CD4-positive, alpha-beta memory T cell (primary cell): ENCODE results near the gene TCAP. TPM values are rescaled to one million over a fixed set of nuclear protein-coding genes. Genes with fewer than 3 reads are reported as not detected.
A peak's percentile ranks its signal among the peaks of the same experiment; 100 is the strongest.

Experiments used
- CTCF ChIA-PET: fragments of 350-600 bp; sonication (Branson Sonifier 250); formaldehyde crosslinking; loops from one replicate; lab custom pipeline; 2021; ENCODE audit warnings: inconsistent platforms; ENCODE audit not compliant: partially characterized antibody; lab: Charles Lee
- POLR2A ChIA-PET: fragments of 350-600 bp; sonication (Branson Sonifier 250); formaldehyde crosslinking; loops from one replicate; lab custom pipeline; 2021; ENCODE audit not compliant: partially characterized antibody; lab: Charles Lee
- DNase-seq, 5 donors: peaks; one replicate each; pipeline versions ENCODE4 v3.0.0 to v3.0.0-alpha.2; 2020 to 2022; ENCODE audit warnings: mixed read lengths in 1 of 5
- H3K27ac ChIP-seq: one replicate; pipeline ENCODE4 v1.7.0; 2013; ENCODE audit warnings: low read depth, low read length
- H3K27me3 ChIP-seq: 2 replicates; pipeline ENCODE4 v1.7.0; 2013; ENCODE audit warnings: mild to moderate bottlenecking, low read length, moderate library complexity; ENCODE audit not compliant: insufficient read depth
- H3K36me3 ChIP-seq: 2 replicates; pipeline ENCODE4 v1.7.0; 2013; ENCODE audit warnings: mild to moderate bottlenecking, low read length, moderate library complexity; ENCODE audit not compliant: insufficient read depth
- H3K4me1 ChIP-seq: 2 replicates; pipeline ENCODE4 v1.7.0; 2013; ENCODE audit warnings: mild to moderate bottlenecking, low read length, moderate library complexity; ENCODE audit not compliant: insufficient read depth
- H3K4me3 ChIP-seq, 2 donors: one replicate each; pipeline ENCODE4 v1.7.0; 2013; ENCODE audit warnings: low read length in 2 of 2, mild to moderate bottlenecking in 1 of 2
- H3K9me3 ChIP-seq, 2 donors: one replicate each; pipeline ENCODE4 v1.7.0; 2013; ENCODE audit warnings: low read length in 2 of 2, control low read depth in 1 of 2; ENCODE audit not compliant: control insufficient read depth in 1 of 2
- H3K27ac Mint-ChIP-seq, 7 donors: one replicate each; pipeline ENCODE4 v1.8.0; 2020 to 2021; ENCODE audit warnings: mixed read lengths in 7 of 7, mild to moderate bottlenecking in 6 of 7, inconsistent platforms in 3 of 7, moderate library complexity in 3 of 7
- H3K27me3 Mint-ChIP-seq, 2 donors: one replicate each; pipeline ENCODE4 v1.8.0; 2020 to 2021; ENCODE audit warnings: mixed read lengths in 2 of 2
- H3K36me3 Mint-ChIP-seq, 2 donors: one replicate each; pipeline ENCODE4 v1.8.0; 2020 to 2021; ENCODE audit warnings: mixed read lengths in 2 of 2, inconsistent platforms in 1 of 2, mild to moderate bottlenecking in 1 of 2
- H3K4me1 Mint-ChIP-seq, 4 donors: one replicate each; pipeline ENCODE4 v1.8.0; 2020 to 2021; ENCODE audit warnings: mixed read lengths in 4 of 4, mild to moderate bottlenecking in 1 of 4
- H3K4me3 Mint-ChIP-seq, 8 donors: one replicate each; pipeline ENCODE4 v1.8.0; 2020 to 2021; ENCODE audit warnings: mixed read lengths in 8 of 8, mild to moderate bottlenecking in 7 of 8, moderate library complexity in 6 of 8, inconsistent platforms in 3 of 8
- H3K9me3 Mint-ChIP-seq, 8 donors: one replicate each; pipeline ENCODE4 v1.8.0; 2020 to 2021; ENCODE audit warnings: mixed read lengths in 8 of 8, mild to moderate bottlenecking in 5 of 8, inconsistent platforms in 3 of 8, moderate library complexity in 1 of 8
- intact Hi-C: fragments of 100-400 bp; cut with micrococcal nuclease; formaldehyde crosslinking; loops from one replicate; pipeline ENCODE4 v1.15.1; 2023
- polyA plus RNA-seq, 2 donors: library from polyadenylated mRNA; unstranded; fragments of 300-500 nt; fragmentation: Illumina TruSeq; gene quantifications; one replicate each; pipeline ENCODE4 v1.2.3, GENCODE V29; 2021
- total RNA-seq, 2 experiments: library from RNA; stranded (reverse); gene quantifications; one replicate each; pipeline ENCODE4 v1.2.3, GENCODE V29; 2021

The TCAP gene
- total and polyA plus RNA-seq, 4 experiments from 2014 or later: 0.14 to 6.3 (median 5.9) TPM; not detected in 1

DNA sequence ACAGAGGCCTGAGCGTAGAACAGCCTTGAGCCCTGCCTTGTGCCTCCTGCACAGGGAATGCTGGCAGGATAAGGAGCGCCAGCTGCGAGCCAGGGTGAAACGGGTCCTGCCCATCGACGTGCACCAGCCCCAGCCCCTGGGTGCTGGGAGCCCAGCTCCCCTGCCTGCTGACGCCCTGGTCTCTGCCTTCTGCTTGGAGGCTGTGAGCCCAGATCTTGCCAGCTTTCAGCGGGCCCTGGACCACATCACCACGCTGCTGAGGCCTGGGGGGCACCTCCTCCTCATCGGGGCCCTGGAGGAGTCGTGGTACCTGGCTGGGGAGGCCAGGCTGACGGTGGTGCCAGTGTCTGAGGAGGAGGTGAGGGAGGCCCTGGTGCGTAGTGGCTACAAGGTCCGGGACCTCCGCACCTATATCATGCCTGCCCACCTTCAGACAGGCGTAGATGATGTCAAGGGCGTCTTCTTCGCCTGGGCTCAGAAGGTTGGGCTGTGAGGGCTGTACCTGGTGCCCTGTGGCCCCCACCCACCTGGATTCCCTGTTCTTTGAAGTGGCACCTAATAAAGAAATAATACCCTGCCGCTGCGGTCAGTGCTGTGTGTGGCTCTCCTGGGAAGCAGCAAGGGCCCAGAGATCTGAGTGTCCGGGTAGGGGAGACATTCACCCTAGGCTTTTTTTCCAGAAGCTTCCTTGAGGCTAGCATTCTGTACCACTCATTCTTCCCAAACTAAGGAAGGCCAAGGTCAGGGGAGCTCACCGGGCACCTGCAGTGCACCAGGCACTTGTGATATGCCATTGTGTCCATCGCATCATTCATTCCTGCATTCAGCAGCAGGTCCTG, 5.0 kb downstream of the TCAP start:
- no peak overlapping the region for H3K27ac ChIP-seq
- H3K27ac Mint-ChIP-seq: no peak overlapping the region
- no peak overlapping the region for H3K4me3 ChIP-seq
- peaks cover 4 to 10% of the 10 kb centered on the region in 2 donors for H3K27me3 Mint-ChIP-seq
- no peak overlapping the region for H3K4me3 Mint-ChIP-seq
- H3K9me3 ChIP-seq: no peaks in the 10 kb centered on the region
- H3K36me3 Mint-ChIP-seq: no peaks in the 10 kb centered on the region
- H3K4me1 Mint-ChIP-seq: peaks cover 6 to 20% (median 7%) of the 10 kb centered on the region in 4 donors
- intact Hi-C loops: loop anchor here (2.0 kb wide), 1 partner anchor 47 kb away; no protein-coding TSS in a partner anchor
- H3K4me1 ChIP-seq: peaks cover 13% of the 10 kb centered on the region
- H3K36me3 ChIP-seq: no peaks in the 10 kb centered on the region
- DNase-seq: no peak
- peaks cover 12% of the 10 kb centered on the region for H3K27me3 ChIP-seq
- no peaks in the 10 kb centered on the region for H3K9me3 Mint-ChIP-seq
- CTCF ChIA-PET: interaction anchor here (0.8 to 5.2 kb wide), 11 partner anchors 9 to 63 kb away, joined by 3 to 58 read pairs (median 3); partner anchors contain the start of genes ERBB2 and PGAP3
- POLR2A ChIA-PET: interaction anchor here (0.5 to 2.7 kb wide), 10 partner anchors 9 to 94 kb away, joined by 3 to 14 read pairs (median 5); partner anchors contain the start of genes MIEN1 and PGAP3

DNA sequence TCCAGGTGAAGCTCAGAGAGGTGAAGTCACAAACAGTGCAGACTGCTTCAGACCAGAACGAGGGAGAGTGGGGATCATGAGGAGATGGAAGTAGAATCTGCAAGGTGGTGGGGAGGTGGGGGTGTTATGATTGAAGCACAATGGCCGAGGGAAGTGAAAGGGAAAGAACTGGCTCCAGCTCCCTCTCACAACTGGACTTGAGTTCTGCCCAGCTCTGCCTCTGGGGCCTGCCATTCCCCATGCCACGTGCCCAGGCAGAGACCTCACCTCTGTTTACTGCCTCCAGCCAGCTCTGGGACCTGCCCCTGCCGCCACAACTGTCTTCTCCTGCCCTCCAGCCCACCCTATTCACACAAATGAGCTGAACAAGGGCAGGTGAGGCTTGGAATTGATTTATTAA, 5.6 kb downstream of the TCAP start:
- Mint-ChIP-seq H3K27ac (peak overlapping the region in 1 of 7 donors; percentile 6), H3K36me3 (no peaks in the 10 kb centered on the region), H3K9me3 (no peaks in the 10 kb centered on the region), H3K27me3 (peaks cover 4 to 9% of the 10 kb centered on the region in 2 donors), H3K4me1 (peaks cover 12 to 26% (median 12%) of the 10 kb centered on the region in 4 donors), H3K4me3 (no peak overlapping the region)
- Histone ChIP-seq H3K36me3 (no peaks in the 10 kb centered on the region), H3K27ac (no peak overlapping the region), H3K27me3 (peaks cover 12% of the 10 kb centered on the region), H3K4me1 (peaks cover 19% of the 10 kb centered on the region), H3K9me3 (no peaks in the 10 kb centered on the region), H3K4me3 (no peak overlapping the region)
- CTCF ChIA-PET: interaction anchor here (0.8 to 5.2 kb wide), 8 partner anchors 9 to 59 kb away, joined by 3 to 58 read pairs (median 3); partner anchors contain the start of genes ERBB2 and PGAP3
- no peak for DNase-seq
- intact Hi-C loops: no loop called here
- POLR2A ChIA-PET: interaction anchor here (1.0 to 2.7 kb wide), 7 partner anchors 8 to 84 kb away, joined by 3 to 14 read pairs (median 4); partner anchors contain the start of genes MIEN1 and PGAP3

DNA sequence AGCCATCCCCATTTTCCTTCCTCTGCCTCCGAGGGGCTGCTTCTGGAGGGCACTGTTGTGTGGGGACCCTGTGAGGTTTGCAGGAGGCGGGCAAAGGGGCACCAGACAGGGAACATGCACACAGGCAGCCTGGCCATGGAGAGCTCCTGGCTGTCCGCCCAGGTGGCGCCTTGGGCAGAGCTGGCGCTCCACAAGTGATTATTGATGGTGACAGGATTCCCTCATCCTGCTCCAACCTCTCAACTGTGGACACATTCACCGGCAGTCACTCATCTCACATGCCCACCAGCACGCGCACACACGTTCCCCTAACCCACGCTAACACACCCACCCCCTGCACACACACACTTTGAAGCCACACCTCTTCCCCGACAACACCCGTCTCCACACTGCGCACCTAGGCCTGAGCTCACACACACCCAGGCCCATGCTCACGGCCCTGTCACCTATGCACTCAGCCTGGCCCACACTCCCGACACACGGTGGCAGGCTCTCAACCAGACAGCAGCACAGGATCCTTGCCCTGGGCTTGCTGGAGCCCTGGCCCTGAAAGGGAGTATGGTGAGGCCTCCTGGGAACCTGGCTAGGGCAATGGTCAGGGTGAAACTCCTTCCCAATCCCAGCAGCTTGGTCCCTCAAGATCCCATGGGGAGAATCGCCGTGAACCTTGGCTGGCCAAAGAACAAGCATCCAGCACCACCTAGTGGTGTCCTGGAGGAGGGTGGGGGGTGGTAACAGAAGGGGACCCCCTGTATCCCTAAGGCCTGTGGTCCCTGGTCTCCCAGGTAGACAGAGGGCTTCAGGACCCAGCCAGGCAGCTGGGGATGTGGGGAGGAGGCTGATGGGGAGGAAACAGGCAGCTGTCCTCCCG, 6.7 kb downstream of the TCAP start:
- no peaks in the 10 kb centered on the region for H3K36me3 ChIP-seq
- H3K27me3 ChIP-seq: peaks cover 12% of the 10 kb centered on the region
- H3K4me3 ChIP-seq: no peak overlapping the region
- no peak for DNase-seq
- peaks cover 4 to 9% of the 10 kb centered on the region in 2 donors for H3K27me3 Mint-ChIP-seq
- H3K4me1 ChIP-seq: peaks cover 27% of the 10 kb centered on the region
- H3K4me1 Mint-ChIP-seq: peaks cover 20 to 34% (median 23%) of the 10 kb centered on the region in 4 donors
- CTCF ChIA-PET: interaction anchor here (1.0 to 5.2 kb wide), 9 partner anchors 8 to 81 kb away, joined by 3 to 58 read pairs (median 3); partner anchors contain the start of genes MIEN1 and PGAP3
- intact Hi-C loops: no loop called here
- no peak overlapping the region for H3K27ac ChIP-seq
- POLR2A ChIA-PET: interaction anchor here (1.0 to 2.7 kb wide), 5 partner anchors 7 to 59 kb away, joined by 3 to 14 read pairs (median 5); partner anchors contain the start of genes MIEN1 and PGAP3
- no peaks in the 10 kb centered on the region for H3K9me3 ChIP-seq
- H3K36me3 Mint-ChIP-seq: no peaks in the 10 kb centered on the region
- H3K27ac Mint-ChIP-seq: peak overlapping the region in 3 of 7 donors; percentile 61 to 78 (median 67)
- H3K4me3 Mint-ChIP-seq: peak overlapping the region in 1 of 8 donors; percentile 22
- no peaks in the 10 kb centered on the region for H3K9me3 Mint-ChIP-seq

DNA sequence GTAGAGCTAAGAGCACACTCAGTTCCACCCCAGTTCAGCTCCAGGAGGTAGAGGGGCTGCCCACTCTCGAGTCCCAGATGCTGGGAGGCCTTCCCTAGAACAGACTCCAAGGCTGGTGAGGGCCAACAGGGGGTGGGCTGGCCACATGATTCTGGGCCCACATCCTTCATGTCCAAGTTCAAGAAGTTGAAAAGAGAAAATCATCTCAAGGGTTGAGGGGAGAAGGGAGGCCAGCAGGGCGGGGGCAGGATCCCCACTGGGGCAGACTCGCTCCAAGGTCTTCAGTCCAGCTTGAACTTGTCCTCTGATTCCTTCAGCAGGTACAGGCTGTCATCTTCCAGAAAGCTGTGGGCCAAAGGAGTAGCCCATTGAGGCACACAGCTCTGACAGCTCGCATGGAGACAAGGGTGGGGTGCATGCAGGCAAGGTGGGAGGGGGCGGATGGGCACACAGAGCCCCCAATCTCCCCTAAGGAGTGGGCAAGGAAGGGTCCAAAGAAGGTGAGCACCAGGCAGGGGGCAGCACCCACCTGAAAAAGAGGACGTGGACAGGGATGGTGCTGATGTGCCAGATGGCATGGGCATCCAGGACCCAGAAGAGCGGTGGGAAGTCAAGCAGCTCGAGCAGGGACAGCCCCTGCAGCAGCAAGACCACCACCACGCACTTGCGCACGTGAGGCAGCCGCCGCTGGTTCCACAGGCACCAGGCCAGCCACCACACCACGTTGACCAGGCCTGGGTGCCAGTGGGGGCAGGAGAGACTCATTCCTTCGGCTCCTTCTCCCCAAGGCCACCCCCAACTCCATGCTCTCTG, 7.6 kb downstream of the TCAP start:
- Mint-ChIP-seq H3K27ac (peak overlapping the region in 1 of 7 donors; percentile 41), H3K9me3 (no peaks in the 10 kb centered on the region), H3K4me3 (no peak overlapping the region), H3K27me3 (peaks cover 4 to 9% of the 10 kb centered on the region in 2 donors), H3K36me3 (no peaks in the 10 kb centered on the region), H3K4me1 (peaks cover 25 to 41% (median 31%) of the 10 kb centered on the region in 4 donors)
- intact Hi-C loops: no loop called here
- CTCF ChIA-PET: interaction anchor here (1.2 to 5.2 kb wide), 6 partner anchors 9 to 80 kb away, joined by 3 to 58 read pairs (median 4); partner anchors contain the start of gene MIEN1
- Histone ChIP-seq H3K27me3 (peaks cover 9% of the 10 kb centered on the region), H3K4me1 (peaks cover 31% of the 10 kb centered on the region), H3K36me3 (no peaks in the 10 kb centered on the region), H3K27ac (no peak overlapping the region), H3K9me3 (no peaks in the 10 kb centered on the region), H3K4me3 (no peak overlapping the region)
- DNase-seq: no peak
- POLR2A ChIA-PET: interaction anchor here (2.7 kb wide), 1 partner anchor 58 kb away, joined by 14 read pairs; the partner anchor contains the start of gene MIEN1

DNA sequence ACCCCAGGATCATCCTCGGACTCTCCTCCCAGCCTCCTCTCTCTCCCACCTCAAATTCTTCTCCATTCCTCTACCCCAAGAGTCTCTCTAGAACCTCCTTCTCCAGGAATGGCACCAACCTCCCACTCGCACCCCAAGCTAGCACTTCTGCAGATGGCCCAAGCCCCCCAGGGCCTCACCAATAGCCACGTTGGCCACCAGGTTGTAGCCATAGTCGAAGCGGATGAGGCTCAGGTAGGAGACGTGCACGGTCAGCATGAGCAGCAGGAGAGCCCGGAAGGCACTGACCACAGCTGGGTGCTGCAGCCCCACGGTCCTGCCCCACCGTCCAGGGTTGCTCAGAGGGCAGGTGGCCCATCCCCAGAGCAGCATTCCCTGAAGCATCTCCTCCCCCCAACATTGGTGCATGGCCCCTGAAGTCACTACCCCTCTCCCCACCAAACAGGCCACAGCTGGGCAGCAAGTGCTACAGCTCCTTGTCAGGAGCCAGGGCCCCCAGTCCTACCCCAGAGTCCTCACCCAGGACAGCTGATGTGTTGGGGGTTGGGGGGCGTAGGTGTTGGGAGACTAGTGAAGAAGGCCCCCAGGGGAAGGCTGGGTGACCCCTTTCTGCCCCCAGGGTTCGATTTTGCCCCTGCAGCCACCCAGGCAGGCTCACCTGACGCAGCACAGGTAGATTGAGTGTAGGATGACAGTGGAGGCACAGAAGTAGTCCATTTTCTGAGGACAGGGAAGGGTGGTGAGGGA, 8.4 kb downstream of the TCAP start:
- H3K36me3 Mint-ChIP-seq: peaks cover 0 to 2% of the 10 kb centered on the region in 2 donors
- Histone ChIP-seq H3K9me3 (no peaks in the 10 kb centered on the region), H3K4me1 (peaks cover 38% of the 10 kb centered on the region), H3K4me3 (no peak overlapping the region), H3K36me3 (no peaks in the 10 kb centered on the region), H3K27me3 (peaks cover 9% of the 10 kb centered on the region), H3K27ac (no peak overlapping the region)
- ChIA-PET POLR2A (interaction anchor here (4.1 kb wide), 1 partner anchor 6 kb away, joined by 22 read pairs; the partner anchor contains the start of genes PNMT and TCAP), CTCF (interaction anchor here (1.6 kb wide), 1 partner anchor 57 kb away, joined by 5 read pairs; the partner anchor contains the start of gene MIEN1)
- DNase-seq: no peak
- H3K4me3 Mint-ChIP-seq: no peak overlapping the region
- intact Hi-C loops: no loop called here
- no peaks in the 10 kb centered on the region for H3K9me3 Mint-ChIP-seq
- peak overlapping the region in 1 of 7 donors; percentile 63 for H3K27ac Mint-ChIP-seq
- H3K4me1 Mint-ChIP-seq: peaks cover 26 to 46% (median 35%) of the 10 kb centered on the region in 4 donors
- peaks cover 3 to 8% of the 10 kb centered on the region in 2 donors for H3K27me3 Mint-ChIP-seq
